MCF 10A (cell line): ENCODE measurements around the gene NOTCH2. TPM values are rescaled to one million over a fixed set of nuclear protein-coding genes. Genes with fewer than 3 reads are reported as not detected.

Experiments
- BruUV-seq: library from RNA; stranded (reverse); fragments of 400-500 nt; replicated peaks from 2 replicates; lab custom pipeline; 2021; lab: Mats Ljungman, UMichigan
- CTCF ChIA-PET: fragments of 300-600 bp; sonication (Branson Sonifier 250); formaldehyde crosslinking; extraction: SDS; loops from one replicate; lab custom pipeline; 2021; ENCODE audit warnings: antibody characterized with exemption, inconsistent platforms; lab: Yijun Ruan, JAX
- POLR2A ChIA-PET: fragments of 300-600, 350-650 bp; sonication (Branson Sonifier 250); formaldehyde crosslinking; extraction: SDS; loops from one replicate; lab custom pipeline; 2020; ENCODE audit warnings: antibody characterized with exemption, inconsistent platforms; lab: Yijun Ruan, JAX
- DNase-seq: peaks from one replicate; pipeline ENCODE4 v3.0.0-alpha.2; 2018; ENCODE audit not compliant: unreplicated experiment
- H3K27ac Mint-ChIP-seq: one replicate; pipeline ENCODE4 v1.8.0; 2022; ENCODE audit warnings: mild to moderate bottlenecking, low read depth, mixed read lengths; ENCODE audit not compliant: unreplicated experiment
- H3K27me3 Mint-ChIP-seq: one replicate; pipeline ENCODE4 v1.8.0; 2022; ENCODE audit warnings: mixed read lengths; ENCODE audit not compliant: insufficient read depth, unreplicated experiment
- H3K36me3 Mint-ChIP-seq: one replicate; pipeline ENCODE4 v1.8.0; 2022; ENCODE audit warnings: mild to moderate bottlenecking, moderate library complexity, mixed read lengths; ENCODE audit not compliant: insufficient read depth, unreplicated experiment
- H3K4me1 Mint-ChIP-seq: one replicate; pipeline ENCODE4 v1.8.0; 2022; ENCODE audit warnings: mixed read lengths; ENCODE audit not compliant: insufficient read depth, unreplicated experiment
- H3K4me3 Mint-ChIP-seq: one replicate; pipeline ENCODE4 v1.8.0; 2022; ENCODE audit warnings: mild to moderate bottlenecking, moderate library complexity, mixed read lengths; ENCODE audit not compliant: unreplicated experiment
- H3K9me3 Mint-ChIP-seq: one replicate; pipeline ENCODE4 v1.8.0; 2022; ENCODE audit warnings: mixed read lengths; ENCODE audit not compliant: unreplicated experiment
- intact Hi-C: fragments of 100-400 bp; cut with micrococcal nuclease; formaldehyde crosslinking; loops from 2 replicates; pipeline ENCODE4 v1.14.1; 2022
- total RNA-seq: library from RNA; stranded (reverse); gene quantifications from 2 replicates; pipeline ENCODE4 v1.2.3, GENCODE V29; 2022
- TF ChIP-seq, protein P1 (sequence below): fragments of 200-600 bp; IDR thresholded peaks from one replicate; pipeline ENCODE4 v1.8.0; 2022; ENCODE audit warnings: antibody characterized with exemption, mild to moderate bottlenecking; ENCODE audit not compliant: unreplicated experiment

The NOTCH2 gene
- total RNA-seq, 1 experiment from 2014 or later: 128 TPM

DNA sequence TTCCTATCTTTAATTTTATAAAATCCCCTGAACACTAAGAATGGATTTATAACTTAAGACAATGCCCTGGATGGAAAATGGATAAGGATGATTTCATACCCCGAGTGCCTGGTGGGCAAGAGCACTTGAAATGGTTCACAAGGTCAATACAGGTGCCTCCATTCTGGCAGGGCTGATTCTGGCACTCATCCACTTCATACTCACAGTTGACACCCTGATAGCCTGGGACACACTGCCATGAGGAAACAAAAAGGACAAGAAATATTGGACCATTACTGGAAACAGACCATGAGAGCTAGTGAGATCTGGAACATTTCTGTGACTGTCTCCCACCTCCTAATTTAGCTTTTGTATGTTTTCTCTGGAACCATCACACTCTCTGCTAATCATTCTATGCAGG lies 134.1 kb downstream of the NOTCH2 start:
- H3K4me3 Mint-ChIP-seq: no peak overlapping the region
- peaks cover 10% of the 10 kb centered on the region for H3K9me3 Mint-ChIP-seq
- intact Hi-C loops: no loop called here
- H3K27me3 Mint-ChIP-seq: no peaks in the 10 kb centered on the region
- BruUV-seq: no TSS peak
- CTCF ChIA-PET: interaction anchor here (0.8 to 2.9 kb wide), 3 partner anchors 10 to 28 kb away, joined by 3 to 15 read pairs (median 4); no protein-coding TSS in a partner anchor
- POLR2A ChIA-PET: interaction anchor here (0.5 kb wide), 1 partner anchor 9 kb away, joined by 3 read pairs; no protein-coding TSS in a partner anchor
- peaks cover 92% of the 10 kb centered on the region for H3K36me3 Mint-ChIP-seq
- H3K27ac Mint-ChIP-seq: no peak overlapping the region
- DNase-seq: no peak
- TF ChIP-seq, protein P1, sequence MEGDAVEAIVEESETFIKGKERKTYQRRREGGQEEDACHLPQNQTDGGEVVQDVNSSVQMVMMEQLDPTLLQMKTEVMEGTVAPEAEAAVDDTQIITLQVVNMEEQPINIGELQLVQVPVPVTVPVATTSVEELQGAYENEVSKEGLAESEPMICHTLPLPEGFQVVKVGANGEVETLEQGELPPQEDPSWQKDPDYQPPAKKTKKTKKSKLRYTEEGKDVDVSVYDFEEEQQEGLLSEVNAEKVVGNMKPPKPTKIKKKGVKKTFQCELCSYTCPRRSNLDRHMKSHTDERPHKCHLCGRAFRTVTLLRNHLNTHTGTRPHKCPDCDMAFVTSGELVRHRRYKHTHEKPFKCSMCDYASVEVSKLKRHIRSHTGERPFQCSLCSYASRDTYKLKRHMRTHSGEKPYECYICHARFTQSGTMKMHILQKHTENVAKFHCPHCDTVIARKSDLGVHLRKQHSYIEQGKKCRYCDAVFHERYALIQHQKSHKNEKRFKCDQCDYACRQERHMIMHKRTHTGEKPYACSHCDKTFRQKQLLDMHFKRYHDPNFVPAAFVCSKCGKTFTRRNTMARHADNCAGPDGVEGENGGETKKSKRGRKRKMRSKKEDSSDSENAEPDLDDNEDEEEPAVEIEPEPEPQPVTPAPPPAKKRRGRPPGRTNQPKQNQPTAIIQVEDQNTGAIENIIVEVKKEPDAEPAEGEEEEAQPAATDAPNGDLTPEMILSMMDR: no peak
- no peaks in the 10 kb centered on the region for H3K4me1 Mint-ChIP-seq

DNA sequence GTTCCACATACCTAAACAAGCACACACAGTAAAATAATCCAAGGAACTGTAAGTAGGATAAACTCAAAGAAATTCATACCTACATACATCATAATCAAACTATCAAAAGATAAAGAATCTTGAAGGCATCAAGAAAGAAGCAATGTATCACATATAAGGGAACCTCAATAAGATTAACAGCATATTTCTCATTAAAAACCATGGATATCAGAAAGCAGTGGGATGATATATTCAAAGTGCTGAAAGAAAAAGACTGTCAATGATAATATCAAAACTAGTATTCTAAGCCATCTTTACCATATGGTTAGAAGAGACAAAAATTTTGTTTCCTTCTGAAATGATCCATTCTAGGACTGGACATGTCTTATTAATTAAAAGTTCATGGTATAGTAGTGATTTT lies 136.1 kb downstream of the NOTCH2 start:
- Mint-ChIP-seq H3K36me3 (peaks cover 86% of the 10 kb centered on the region), H3K27ac (no peak overlapping the region), H3K4me1 (no peaks in the 10 kb centered on the region), H3K9me3 (peaks cover 10% of the 10 kb centered on the region), H3K27me3 (no peaks in the 10 kb centered on the region), H3K4me3 (no peak overlapping the region)
- TF ChIP-seq, protein P1: no peak
- intact Hi-C loops: no loop called here
- CTCF ChIA-PET: interaction anchor here (1.3 kb wide), 2 partner anchors 15 to 125 kb away, joined by 7 to 8 read pairs; no protein-coding TSS in a partner anchor
- no peak for DNase-seq
- BruUV-seq: no TSS peak
- POLR2A ChIA-PET: no interaction called here

DNA sequence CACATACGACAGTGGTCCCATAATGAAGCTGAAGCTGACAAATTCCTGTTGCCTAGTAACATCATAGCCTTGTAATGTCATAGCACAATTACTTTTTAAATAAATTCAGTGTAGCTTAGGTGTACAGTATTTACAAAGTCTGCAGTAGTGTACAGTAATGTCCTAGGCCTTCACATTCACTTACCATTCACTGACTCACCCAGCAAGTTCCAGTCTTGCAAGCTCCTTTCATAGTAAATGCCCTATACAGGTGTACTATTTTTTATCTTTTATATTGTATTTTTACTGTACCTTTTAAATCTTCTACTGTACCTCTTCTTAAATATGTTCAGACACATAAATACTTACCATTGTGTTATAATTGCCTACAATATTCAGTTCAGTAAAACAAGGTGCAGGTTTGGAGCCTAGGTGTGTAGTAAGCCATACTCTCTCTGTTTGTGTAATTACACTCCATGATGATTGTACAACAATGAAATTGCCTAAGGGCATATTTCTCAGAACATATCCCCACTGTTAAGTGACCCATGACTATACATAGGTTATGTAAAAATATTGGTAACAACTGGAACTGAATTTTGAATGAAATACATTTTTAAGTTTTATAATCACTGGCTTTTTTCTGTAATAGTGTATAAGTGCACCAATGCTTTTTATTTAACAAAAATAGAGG lies 139.7 kb downstream of the NOTCH2 start:
- no TSS peak for BruUV-seq
- no peaks in the 10 kb centered on the region for H3K4me1 Mint-ChIP-seq
- intact Hi-C loops: no loop called here
- no peak overlapping the region for H3K4me3 Mint-ChIP-seq
- ChIA-PET CTCF (interaction anchor here (0.6 to 2.0 kb wide), 5 partner anchors 38 to 314 kb away, joined by 3 to 10 read pairs (median 3); no protein-coding TSS in a partner anchor), POLR2A (interaction anchor here (1.0 kb wide), 1 partner anchor 9 kb away, joined by 3 read pairs; no protein-coding TSS in a partner anchor)
- H3K27me3 Mint-ChIP-seq: no peaks in the 10 kb centered on the region
- no peak overlapping the region for H3K27ac Mint-ChIP-seq
- H3K9me3 Mint-ChIP-seq: peaks cover 10% of the 10 kb centered on the region
- peaks cover 86% of the 10 kb centered on the region for H3K36me3 Mint-ChIP-seq
- TF ChIP-seq, protein P1: no peak
- DNase-seq: peak; percentile 21

DNA sequence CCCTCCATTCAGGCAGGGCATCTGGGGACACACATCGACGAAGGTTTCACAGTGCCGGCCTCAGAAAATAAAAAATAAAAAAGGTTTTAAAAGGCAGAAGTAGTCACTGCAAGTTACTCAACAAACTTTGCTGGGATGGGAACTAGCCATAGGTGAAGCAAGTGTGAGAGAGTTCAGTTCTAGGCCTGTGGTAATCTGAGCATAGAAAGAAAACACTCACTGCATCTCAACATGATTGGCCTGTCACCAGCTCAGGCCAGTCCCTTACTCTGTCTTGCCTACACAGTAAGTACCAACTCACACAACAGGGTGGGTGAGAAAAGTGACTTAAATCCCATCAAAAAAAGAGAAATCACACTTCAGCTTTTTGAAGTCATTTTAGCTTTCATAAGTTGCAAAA lies 142.9 kb downstream of the NOTCH2 start:
- ChIA-PET CTCF (interaction anchor here (0.5 to 1.3 kb wide), 6 partner anchors 9 to 183 kb away, joined by 3 to 7 read pairs (median 3); no protein-coding TSS in a partner anchor), POLR2A (interaction anchor here (0.7 kb wide), 2 partner anchors 9 to 33 kb away, joined by 4 to 5 read pairs; no protein-coding TSS in a partner anchor)
- no peak for DNase-seq
- no TSS peak for BruUV-seq
- no peak overlapping the region for H3K27ac Mint-ChIP-seq
- H3K4me1 Mint-ChIP-seq: no peaks in the 10 kb centered on the region
- H3K9me3 Mint-ChIP-seq: no peaks in the 10 kb centered on the region
- H3K27me3 Mint-ChIP-seq: no peaks in the 10 kb centered on the region
- peaks cover 87% of the 10 kb centered on the region for H3K36me3 Mint-ChIP-seq
- TF ChIP-seq, protein P1: no peak
- H3K4me3 Mint-ChIP-seq: no peak overlapping the region
- intact Hi-C loops: no loop called here
